HG03457 (cell line): ENCODE data around the gene LINC01488.

ENCODE experiments used
- ATAC-seq: cut with Tn5 transposase; IDR thresholded peaks from one replicate; pipeline ENCODE4 v1.9.1; 2021; ENCODE audit warnings: moderate number of reproducible peaks; ENCODE audit not compliant: unreplicated experiment

Gene LINC01488

DNA sequence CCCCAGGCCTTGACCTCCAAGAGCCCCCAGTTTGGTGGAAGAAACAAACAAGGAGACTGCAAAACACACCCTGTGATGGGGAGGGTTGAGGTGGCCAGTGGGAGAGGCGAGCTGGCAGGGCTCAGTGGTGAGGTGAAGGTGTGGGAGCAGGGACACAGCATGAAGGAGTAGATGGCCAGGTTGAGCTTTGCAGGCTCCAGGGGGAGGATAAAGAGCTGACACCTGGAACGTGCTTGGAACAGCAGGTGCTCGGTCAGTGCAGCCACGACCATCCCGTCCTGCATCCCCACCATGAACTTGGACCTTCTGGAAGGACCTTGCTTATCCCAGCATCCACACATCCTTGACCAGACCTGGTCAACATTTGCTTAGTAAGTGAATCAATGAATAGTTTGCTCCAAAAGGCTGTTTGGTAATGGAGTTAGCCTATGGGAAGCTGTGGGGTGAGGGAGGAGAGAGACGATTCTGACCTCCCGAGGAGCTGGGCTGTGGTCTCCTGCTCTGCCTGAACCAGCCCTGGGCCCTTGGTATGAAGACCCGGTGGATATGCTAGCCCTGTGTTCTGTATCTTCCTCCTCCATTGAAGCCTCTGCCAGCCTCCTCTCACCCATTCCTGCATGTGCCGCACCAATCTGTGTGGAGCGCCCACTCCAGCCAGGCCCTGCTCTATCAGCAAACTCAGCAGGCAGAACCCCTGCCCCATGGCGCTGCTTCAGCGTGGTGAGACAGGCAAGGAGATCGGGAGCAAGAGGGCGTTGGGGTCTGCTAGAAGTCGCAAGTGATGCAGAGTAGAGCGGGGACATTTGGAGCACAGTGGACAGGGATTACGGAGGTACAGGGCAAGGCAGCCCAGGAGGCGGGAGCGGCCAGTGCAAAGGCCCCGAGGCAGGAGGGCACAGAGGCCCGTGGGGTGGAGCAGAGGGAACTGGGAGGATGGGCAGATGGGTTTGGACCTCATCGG, 9.9 kb downstream of the LINC01488 start:
- no peak for ATAC-seq

GRCh38 chr11:69492201-69492991, 10.9 kb downstream of the LINC01488 start:
- ATAC-seq: no peak

- ATAC-seq: no peak
Measured at GRCh38 chr11:69493931-69494821, 12.7 kb downstream of the LINC01488 start.

DNA sequence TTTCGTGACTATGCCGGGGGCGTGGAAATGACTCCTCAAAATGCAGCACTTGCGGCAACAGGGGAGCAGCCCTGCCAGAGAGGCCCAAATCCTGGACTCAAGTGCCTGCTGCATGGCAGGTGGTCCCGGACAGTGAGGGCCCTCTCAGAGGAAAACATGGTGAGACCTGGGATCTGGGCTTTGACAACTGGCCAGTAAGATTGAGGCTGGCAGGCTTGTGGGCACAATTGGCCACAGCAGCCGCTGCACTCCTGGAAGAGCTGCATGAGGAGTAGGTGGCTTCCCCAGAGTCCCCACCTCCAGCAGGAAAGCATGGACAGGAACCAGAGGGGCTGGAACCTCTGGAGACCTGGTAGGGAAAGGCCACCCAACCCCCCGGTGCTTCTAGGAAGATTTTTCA, 13.4 kb downstream of the LINC01488 start:
- ATAC-seq: no peak

DNA sequence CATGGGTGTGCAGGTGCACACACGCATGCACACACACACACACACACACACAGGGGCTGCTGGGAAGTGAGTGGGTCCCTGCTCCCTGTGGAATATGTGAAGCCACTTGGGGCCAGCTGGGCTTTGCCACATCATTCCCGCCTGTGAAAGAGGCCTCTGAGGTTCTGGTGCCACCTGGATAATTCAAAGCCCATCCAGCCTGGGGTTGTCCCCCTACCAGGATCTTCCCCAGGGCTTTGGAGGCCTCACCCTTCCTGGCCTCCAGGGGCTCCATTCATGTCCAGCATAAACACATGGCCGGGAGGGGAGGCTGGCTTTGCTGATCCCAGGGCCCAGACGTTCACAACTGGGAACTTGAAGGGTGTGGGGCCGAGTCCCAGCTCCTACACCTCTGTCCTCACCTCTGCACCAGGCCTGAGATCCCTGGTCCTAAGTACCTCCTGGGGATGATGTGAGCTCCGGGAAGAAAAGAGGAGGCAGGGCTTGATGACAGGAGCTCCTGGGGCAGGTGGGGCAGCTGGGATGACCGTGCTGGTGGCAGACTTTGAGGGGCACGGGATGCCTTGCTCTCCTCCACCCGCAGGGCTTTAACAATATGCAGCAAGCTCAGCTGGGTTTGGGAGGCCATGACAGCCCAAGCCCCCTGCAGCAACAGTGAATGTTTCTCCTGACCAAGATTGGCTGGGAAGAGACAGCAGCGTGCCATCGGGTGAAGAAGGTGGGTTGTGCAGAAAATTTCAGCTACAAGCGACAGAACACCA, 14.2 kb downstream of the LINC01488 start:
- no peak for ATAC-seq

DNA sequence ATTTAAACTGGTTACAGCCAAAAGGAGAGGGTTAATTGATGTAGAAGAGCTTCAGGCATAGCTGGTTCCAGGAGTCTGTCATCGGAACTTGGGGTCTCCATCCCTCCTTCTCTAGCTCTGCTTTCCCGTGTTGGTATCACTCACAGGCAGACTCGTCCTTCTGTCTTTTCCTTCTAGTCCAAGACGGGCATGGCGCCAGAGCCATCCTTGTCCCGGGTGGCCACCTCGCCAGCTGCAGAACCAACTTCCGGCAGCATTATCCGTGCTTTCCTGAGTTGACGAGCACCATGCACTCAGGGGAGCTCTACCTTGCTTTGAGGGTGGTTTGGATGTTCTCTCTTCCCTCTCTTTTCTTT, 14.7 kb downstream of the LINC01488 start:
- ATAC-seq: no peak

GRCh38 chr11:69496631-69497220, 15.3 kb downstream of the LINC01488 start:
- no peak for ATAC-seq

DNA sequence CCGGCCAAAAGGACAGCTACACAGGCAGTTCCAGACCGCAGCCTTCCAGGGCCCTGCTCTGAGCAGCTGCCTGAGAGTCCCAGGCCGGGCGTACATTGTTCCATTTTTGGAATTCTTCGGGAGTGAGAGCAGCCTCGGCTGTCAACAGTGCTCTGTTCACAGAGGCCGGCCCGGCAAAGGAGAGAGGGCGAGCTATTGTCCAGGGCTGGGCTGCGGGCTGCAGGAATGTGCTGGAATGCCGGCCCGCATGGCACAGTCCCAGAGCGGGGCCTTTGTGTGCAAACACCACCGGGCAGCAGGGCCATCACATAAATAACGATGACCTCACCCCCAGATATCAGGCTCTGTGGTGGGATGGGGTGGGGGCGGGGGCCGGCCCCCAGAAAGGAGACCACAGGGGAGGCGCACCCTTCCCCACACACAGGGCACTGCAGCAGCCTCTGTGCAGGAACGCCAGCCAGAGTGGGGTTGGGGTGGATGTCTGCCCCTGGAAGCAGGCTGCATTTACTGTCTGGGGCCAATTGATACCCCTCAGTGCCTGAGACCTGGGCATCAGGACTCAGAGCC, 15.8 kb downstream of the LINC01488 start:
- no peak for ATAC-seq

GRCh38 chr11:69498614-69499175, 17.2 kb downstream of the LINC01488 start:
- ATAC-seq: no peak

- ATAC-seq: no peak
Measured at GRCh38 chr11:69499186-69499917, 17.9 kb downstream of the LINC01488 start.

GRCh38 chr11:69499918-69500284, 18.4 kb downstream of the LINC01488 start:
- no peak for ATAC-seq

GRCh38 chr11:69500285-69501120, 19.0 kb downstream of the LINC01488 start:
- ATAC-seq: no peak

- ATAC-seq: no peak
Measured at GRCh38 chr11:69501121-69501489, 19.6 kb downstream of the LINC01488 start.

DNA sequence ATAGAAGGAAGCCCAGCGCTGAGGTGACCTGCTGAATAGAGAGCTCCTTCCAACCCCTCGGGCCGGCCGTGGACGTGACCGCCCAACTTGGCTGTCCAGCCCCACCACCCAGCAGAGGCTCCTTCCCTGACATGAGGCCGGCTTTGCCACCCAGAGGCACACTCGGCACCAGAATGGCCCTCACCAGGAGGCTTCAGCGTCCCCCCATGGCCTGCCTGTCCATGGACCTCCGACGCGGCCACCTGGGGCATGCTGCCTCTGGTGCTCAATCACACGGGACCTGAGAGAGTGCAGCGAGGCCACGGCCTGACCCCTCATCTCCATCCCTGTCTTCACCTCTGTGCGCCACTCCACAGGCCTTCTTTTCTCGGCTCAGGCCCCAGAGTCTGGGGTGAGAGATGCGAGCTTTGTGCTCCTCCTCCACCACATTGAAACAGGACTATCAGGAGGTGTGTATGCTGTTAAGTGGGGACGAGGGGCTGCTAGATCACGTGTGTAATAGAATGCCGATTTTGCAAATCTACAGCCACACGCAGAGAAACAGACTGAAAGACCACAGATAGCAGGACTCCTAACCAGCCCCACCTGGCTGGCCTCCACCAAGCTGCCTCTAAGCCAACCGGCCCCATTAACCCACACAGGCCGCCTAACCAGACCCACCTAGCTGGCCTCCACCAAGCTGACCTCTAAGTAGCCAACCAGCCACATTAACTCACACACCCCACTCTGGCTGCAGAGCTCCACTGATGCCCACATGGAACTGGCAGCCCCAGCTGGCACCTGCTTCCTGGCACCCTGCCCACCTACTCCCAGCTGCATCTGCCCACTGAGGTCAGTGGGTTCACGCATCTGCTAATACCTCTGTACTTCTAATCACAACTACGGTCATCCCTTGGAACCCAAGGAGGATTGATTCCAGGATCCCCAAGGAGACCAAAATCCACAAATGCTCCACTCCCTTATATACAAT, 20.7 kb downstream of the LINC01488 start:
- no peak for ATAC-seq

DNA sequence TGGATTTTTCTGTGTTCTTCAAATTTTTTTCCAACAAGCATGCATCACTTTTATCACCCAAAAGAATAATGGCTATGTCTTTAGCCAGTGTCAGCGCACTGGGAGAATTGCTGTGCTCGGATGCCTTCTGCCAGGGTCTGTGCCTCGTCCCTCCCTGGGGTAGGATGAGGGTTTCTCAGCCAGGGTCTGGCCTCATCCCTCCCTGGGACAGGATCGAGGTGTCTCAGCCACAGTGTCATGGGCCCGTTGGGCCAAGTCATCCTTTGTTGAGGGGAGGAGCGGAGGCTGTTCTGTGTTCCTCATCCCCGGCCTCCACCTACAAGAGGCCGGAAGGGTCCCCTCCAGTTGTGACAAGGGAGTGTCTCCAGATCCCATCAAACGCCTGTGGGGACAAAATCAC, 22.7 kb downstream of the LINC01488 start:
- ATAC-seq: no peak

DNA sequence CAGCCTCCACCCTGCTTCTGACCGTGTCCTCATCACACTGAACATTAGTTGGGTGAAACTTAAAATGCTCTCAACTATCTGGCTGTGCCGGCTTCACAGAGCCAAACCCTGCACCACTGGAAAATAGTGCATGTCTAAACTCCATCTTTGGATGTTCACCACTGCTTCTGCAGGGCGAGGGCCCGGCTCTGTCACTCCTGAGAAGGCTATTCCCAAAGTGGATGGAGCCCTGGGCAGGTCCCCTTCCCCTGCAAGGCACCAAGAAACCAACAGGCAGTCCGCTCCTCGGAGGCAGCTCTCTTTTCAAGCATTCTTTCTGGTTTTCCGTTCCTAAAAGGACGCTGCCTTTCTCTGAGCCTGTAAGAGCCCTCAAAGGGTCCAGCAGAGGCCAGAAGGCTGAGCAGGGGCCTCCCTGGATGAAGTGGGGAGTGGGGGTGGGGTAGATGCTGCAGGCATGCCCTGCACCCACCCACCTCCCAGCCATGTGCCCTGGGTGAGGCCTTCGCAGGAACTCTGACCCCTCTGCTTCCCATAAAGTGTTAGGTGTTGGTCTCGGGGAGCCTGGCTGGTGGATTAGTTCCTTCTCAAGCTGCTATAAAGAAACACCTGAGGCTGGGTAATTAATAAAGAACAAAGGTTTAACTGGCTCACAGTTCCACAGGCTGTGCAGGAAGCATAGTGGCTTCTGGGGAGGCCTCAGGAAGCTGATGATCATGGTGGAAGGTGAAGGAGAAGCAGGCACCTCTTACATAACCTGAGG, 23.3 kb downstream of the LINC01488 start:
- ATAC-seq: no peak
